ENCODE results near the gene MYOZ3. TPM values are rescaled to one million over a fixed set of nuclear protein-coding genes. Genes with fewer than 3 reads are reported as not detected.

Gene MYOZ3
- total and polyA plus RNA-seq, 4 donors: 0.03 to 0.09 (median 0.04) TPM; not detected in 1

- TF ChIP-seq RAD21 (IDR thresholded peaks at IDR 0.05) (no peak), HNF4A (conservative IDR thresholded peaks at IDR 0.05) (no peak), ATF3 (IDR thresholded peaks at IDR 0.05) (no peak), YY1 (IDR thresholded peaks at IDR 0.05) (peak; percentile 31)
These were observed 24.4 kb upstream of the MYOZ3 start for GRCh38 chr5:150636391-150637244.

GRCh38 chr5:150637245-150638052 is 23.6 kb upstream of the MYOZ3 start:
- H3K27me3 ChIP-seq (ENCODE audit: control insufficient read depth in 4 of 4, insufficient read depth in 4 of 4, low read length in 3 of 4): no peaks in the 10 kb centered on the region
- peak; percentile 22 for TF ChIP-seq SP1 (IDR thresholded peaks at IDR 0.05)
- no peak for TF ChIP-seq ZBTB33 (IDR thresholded peaks at IDR 0.05)
- peak; percentile 59 for TF ChIP-seq REST (IDR thresholded peaks at IDR 0.05)
- peak; percentile 11 for TF ChIP-seq NR2F2 (IDR thresholded peaks at IDR 0.05)
- DNase-seq (ENCODE audit: low spot score): no peak
- H3K4me1 ChIP-seq (ENCODE audit: control insufficient read depth in 4 of 4, insufficient read depth in 4 of 4, low read length in 3 of 4): peaks cover 18 to 71% (median 61%) of the 10 kb centered on the region in 4 donors
- H3K9me3 ChIP-seq (ENCODE audit: control insufficient read depth in 4 of 4, low read length in 3 of 4): no peaks in the 10 kb centered on the region
- no peak overlapping the region for H3K9ac ChIP-seq (ENCODE audit: low read depth in 1 of 2, low read length in 2 of 2)
- peak overlapping the region; percentile 29 to 83 for H3K27ac ChIP-seq (ENCODE audit: low read depth in 1 of 2, low read length in 2 of 2)
- WGBS: 61% methylated on average over 21 of the region's 21 CpGs
- H3K4me3 ChIP-seq (ENCODE audit: low read depth in 1 of 3, low read length in 3 of 3): no peak overlapping the region
- no peaks in the 10 kb centered on the region for H3K36me3 ChIP-seq (ENCODE audit: control insufficient read depth in 4 of 4, insufficient read depth in 3 of 4, low read depth in 1 of 4, low read length in 3 of 4)

More at GRCh38 chr5:150636391-150637244, 24.4 kb upstream of the MYOZ3 start:
- no peaks in the 10 kb centered on the region for H3K36me3 ChIP-seq (ENCODE audit: control insufficient read depth in 4 of 4, insufficient read depth in 3 of 4, low read depth in 1 of 4, low read length in 3 of 4)
- no peak for DNase-seq (ENCODE audit: low spot score)
- H3K9me3 ChIP-seq (ENCODE audit: control insufficient read depth in 4 of 4, low read length in 3 of 4): no peaks in the 10 kb centered on the region
- no peaks in the 10 kb centered on the region for H3K27me3 ChIP-seq (ENCODE audit: control insufficient read depth in 4 of 4, insufficient read depth in 4 of 4, low read length in 3 of 4)
- H3K27ac ChIP-seq (ENCODE audit: low read depth in 1 of 2, low read length in 2 of 2): peak overlapping the region; percentile 29 to 83
- peaks cover 14 to 63% (median 53%) of the 10 kb centered on the region in 4 donors for H3K4me1 ChIP-seq (ENCODE audit: control insufficient read depth in 4 of 4, insufficient read depth in 4 of 4, low read length in 3 of 4)
- H3K4me3 ChIP-seq (ENCODE audit: low read depth in 1 of 3, low read length in 3 of 3): no peak overlapping the region
- no peak overlapping the region for H3K9ac ChIP-seq (ENCODE audit: low read depth in 1 of 2, low read length in 2 of 2)
- WGBS: 84% methylated on average over 6 of the region's 6 CpGs

GRCh38 chr5:150638053-150638444 is 23.0 kb upstream of the MYOZ3 start:
- 15% methylated on average over 1 of the region's 1 CpG for WGBS
- no peaks in the 10 kb centered on the region for H3K36me3 ChIP-seq (ENCODE audit: control insufficient read depth in 4 of 4, insufficient read depth in 3 of 4, low read depth in 1 of 4, low read length in 3 of 4)
- TF ChIP-seq RXRA (IDR thresholded peaks at IDR 0.05) (no peak), EGR1 (IDR thresholded peaks at IDR 0.05; ENCODE audit: low read depth in 2 of 2) (no peak), NR2F2 (IDR thresholded peaks at IDR 0.05) (no peak), SP1 (IDR thresholded peaks at IDR 0.05) (no peak), JUND (IDR thresholded peaks at IDR 0.05) (no peak), MAX (IDR thresholded peaks at IDR 0.05) (no peak), HNF4A (conservative IDR thresholded peaks at IDR 0.05) (no peak), RAD21 (IDR thresholded peaks at IDR 0.05) (no peak), TAF1 (conservative IDR thresholded peaks at IDR 0.05) (no peak), REST (IDR thresholded peaks at IDR 0.05) (no peak)

More at GRCh38 chr5:150638053-150638444, 23.0 kb upstream of the MYOZ3 start:
- Histone ChIP-seq H3K4me3 (ENCODE audit: low read depth in 1 of 3, low read length in 3 of 3) (no peak overlapping the region), H3K9me3 (ENCODE audit: control insufficient read depth in 4 of 4, low read length in 3 of 4) (no peaks in the 10 kb centered on the region), H3K27me3 (ENCODE audit: control insufficient read depth in 4 of 4, insufficient read depth in 4 of 4, low read length in 3 of 4) (no peaks in the 10 kb centered on the region), H3K9ac (ENCODE audit: low read depth in 1 of 2, low read length in 2 of 2) (no peak overlapping the region), H3K4me1 (ENCODE audit: control insufficient read depth in 4 of 4, insufficient read depth in 4 of 4, low read length in 3 of 4) (peaks cover 18 to 77% (median 67%) of the 10 kb centered on the region in 4 donors), H3K27ac (ENCODE audit: low read depth in 1 of 2, low read length in 2 of 2) (peak overlapping the region; percentile 83 to 99)
- DNase-seq (ENCODE audit: low spot score): no peak

All from liver (tissue), 9 donors.